Kidney epithelial cell (primary cell): ENCODE data around the gene RPGR. TPM values are rescaled to one million over a fixed set of nuclear protein-coding genes. Genes with fewer than 3 reads are reported as not detected.

ENCODE experiments used
- DNase-seq: peaks from one replicate; pipeline ENCODE4 v3.0.0-alpha.2; 2010; ENCODE audit warnings: low read depth
- H3K27me3 ChIP-seq: 2 replicates; pipeline ENCODE4 v1.6.0; 2011; ENCODE audit warnings: low read length; ENCODE audit not compliant: control insufficient read depth, insufficient read depth
- H3K36me3 ChIP-seq: 2 replicates; pipeline ENCODE4 v1.5.1; 2011; ENCODE audit warnings: low read length; ENCODE audit not compliant: control insufficient read depth, insufficient read depth
- H3K4me3 ChIP-seq: 2 replicates; pipeline ENCODE4 v1.5.1; 2011; ENCODE audit warnings: low read depth, mild to moderate bottlenecking, control low read depth, low read length
- CTCF ChIP-seq: IDR thresholded peaks from 2 replicates; pipeline ENCODE4 v1.5.1; 2011; ENCODE audit warnings: mild to moderate bottlenecking, moderate library complexity, low read length, control low read depth, inconsistent platforms; ENCODE audit not compliant: insufficient read depth, poor library complexity, severe bottlenecking
- total RNA-seq: library from RNA; depleted of rRNA; stranded (reverse); fragments of >200 nt; gene quantifications from 2 replicates; pipeline ENCODE4 v1.2.3, GENCODE V29; 2015

RPGR gene
- total RNA-seq, 1 donor from 2014 or later, result 4.6 TPM

GRCh38 chrX:38336538-38337240 lies 9.4 kb upstream of the RPGR start:
- H3K36me3 ChIP-seq, result no peaks in the 10 kb centered on the region
- no peak for DNase-seq
- no peaks in the 10 kb centered on the region for H3K27me3 ChIP-seq
- TF ChIP-seq CTCF, result no peak
- H3K4me3 ChIP-seq, result no peak overlapping the region

GRCh38 chrX:38335382-38335781 lies 8.1 kb upstream of the RPGR start:
- Histone ChIP-seq H3K4me3 (no peak overlapping the region), H3K36me3 (no peaks in the 10 kb centered on the region), H3K27me3 (no peaks in the 10 kb centered on the region)
- TF ChIP-seq CTCF, result no peak
- no peak for DNase-seq

- Histone ChIP-seq H3K36me3 (no peaks in the 10 kb centered on the region), H3K27me3 (no peaks in the 10 kb centered on the region), H3K4me3 (no peak overlapping the region)
- TF ChIP-seq CTCF, result no peak
- DNase-seq, result no peak
Observed at GRCh38 chrX:38332505-38332904, 5.2 kb upstream of the RPGR start.

- DNase-seq, result no peak
- no peak overlapping the region for H3K4me3 ChIP-seq
- no peaks in the 10 kb centered on the region for H3K36me3 ChIP-seq
- TF ChIP-seq CTCF, result no peak
- H3K27me3 ChIP-seq, result no peaks in the 10 kb centered on the region
Observed at GRCh38 chrX:38327775-38328081, 419 bp upstream of the RPGR start.

GRCh38 chrX:38326086-38326485 lies 1.2 kb downstream of the RPGR start:
- Histone ChIP-seq H3K27me3 (no peaks in the 10 kb centered on the region), H3K4me3 (peak overlapping the region; percentile 67), H3K36me3 (no peaks in the 10 kb centered on the region)
- DNase-seq, result no peak
- TF ChIP-seq CTCF, result no peak

GRCh38 chrX:38320819-38321218 lies 6.5 kb downstream of the RPGR start:
- DNase-seq, result no peak
- H3K36me3 ChIP-seq, result no peaks in the 10 kb centered on the region
- H3K4me3 ChIP-seq, result no peak overlapping the region
- no peak for TF ChIP-seq CTCF
- H3K27me3 ChIP-seq, result no peaks in the 10 kb centered on the region
